GM23338 (cell line): ENCODE data around the gene S100A11. TPM values are rescaled to one million over a fixed set of nuclear protein-coding genes. Genes with fewer than 3 reads are reported as not detected.

Source experiments
- ATAC-seq: fragments of 200-7000 bp; cut with Tn5 transposase; 3 replicates; pipeline ENCODE4 v1.9.1; 2020
- DNase-seq: peaks from one replicate; pipeline ENCODE4 v3.0.0-alpha.2; 2015; ENCODE audit warnings: low spot score
- H2AFZ ChIP-seq: fragments of 200-600 bp; sonication (generic); 2 replicates; pipeline ENCODE4 v1.8.0; 2016; ENCODE audit warnings: antibody characterized with exemption, mild to moderate bottlenecking, moderate library complexity
- H3F3A ChIP-seq: fragments of 200-600 bp; sonication (generic); replicated peaks from 2 replicates; pipeline ENCODE4 v1.8.0; 2017; ENCODE audit warnings: antibody characterized with exemption, mixed run types, low read depth
- H3K27ac ChIP-seq: fragments of 200-600 bp; sonication (generic); 2 replicates; pipeline ENCODE4 v1.6.1; 2016; ENCODE audit warnings: low read depth
- H3K27me3 ChIP-seq: fragments of 200-600 bp; sonication (generic); 2 replicates; pipeline ENCODE4 v1.8.0; 2016; ENCODE audit warnings: mild to moderate bottlenecking, mixed run types, moderate library complexity; ENCODE audit not compliant: insufficient read depth
- H3K36me3 ChIP-seq: fragments of 200-600 bp; sonication (generic); 2 replicates; pipeline ENCODE4 v1.8.0; 2016; ENCODE audit warnings: mild to moderate bottlenecking; ENCODE audit not compliant: insufficient read depth
- H3K4me1 ChIP-seq: fragments of 200-600 bp; sonication (generic); 2 replicates; pipeline ENCODE4 v1.8.0; 2016; ENCODE audit warnings: mild to moderate bottlenecking, moderate library complexity; ENCODE audit not compliant: insufficient read depth
- H3K4me2 ChIP-seq: fragments of 200-600 bp; sonication (generic); 2 replicates; pipeline ENCODE4 v1.7.1; 2017; ENCODE audit warnings: mixed run types
- H3K4me3 ChIP-seq: fragments of 200-600 bp; sonication (generic); 2 replicates; pipeline ENCODE4 v1.6.1; 2016; ENCODE audit warnings: mixed run types
- H3K79me2 ChIP-seq: fragments of 200-600 bp; sonication (generic); replicated peaks from 2 replicates; pipeline ENCODE4 v1.8.0; 2017; ENCODE audit warnings: mild to moderate bottlenecking; ENCODE audit not compliant: insufficient read depth
- H3K9me2 ChIP-seq: fragments of 200-600 bp; sonication (generic); 2 replicates; pipeline ENCODE4 v1.8.0; 2017; ENCODE audit not compliant: insufficient read depth
- H4K20me1 ChIP-seq: fragments of 200-600 bp; sonication (generic); replicated peaks from 2 replicates; pipeline ENCODE4 v1.8.0; 2017; ENCODE audit warnings: mild to moderate bottlenecking; ENCODE audit not compliant: insufficient read depth
- H3K27ac Mint-ChIP-seq: 2 replicates; pipeline ENCODE4 v1.8.0; 2020; ENCODE audit warnings: inconsistent platforms, mild to moderate bottlenecking, moderate library complexity, mixed read lengths
- H3K27me3 Mint-ChIP-seq: 3 replicates; pipeline ENCODE4 v1.8.0; 2022; ENCODE audit warnings: low read depth, mild to moderate bottlenecking, moderate library complexity, mixed read lengths, inconsistent platforms; ENCODE audit not compliant: insufficient read depth, poor library complexity
- H3K36me3 Mint-ChIP-seq: 3 replicates; pipeline ENCODE4 v1.8.0; 2021; ENCODE audit warnings: low read depth, mild to moderate bottlenecking, inconsistent platforms, moderate library complexity, mixed read lengths
- H3K4me1 Mint-ChIP-seq: 3 replicates; pipeline ENCODE4 v1.8.0; 2020; ENCODE audit warnings: mild to moderate bottlenecking, inconsistent platforms, mixed read lengths
- H3K4me3 Mint-ChIP-seq: 3 replicates; pipeline ENCODE4 v1.8.0; 2021; ENCODE audit warnings: moderate library complexity, mild to moderate bottlenecking, inconsistent platforms, mixed read lengths
- H3K9me3 Mint-ChIP-seq: 3 replicates; pipeline ENCODE4 v1.8.0; 2020; ENCODE audit warnings: moderate library complexity, mild to moderate bottlenecking, inconsistent platforms, mixed read lengths
- EZH2 ChIP-seq: fragments of 200-600 bp; sonication (generic); IDR thresholded peaks from one replicate; pipeline ENCODE4 v1.8.0; 2017; ENCODE audit warnings: antibody characterized with exemption, mild to moderate bottlenecking, low read depth; ENCODE audit not compliant: unreplicated experiment
- JUNB ChIP-seq: IDR thresholded peaks from one replicate; pipeline ENCODE4 v1.6.1; 2016; ENCODE audit warnings: antibody characterized with exemption; ENCODE audit not compliant: unreplicated experiment
- POLR2AphosphoS5 ChIP-seq: IDR thresholded peaks from 2 replicates; pipeline ENCODE4 v1.6.1; 2016; ENCODE audit warnings: antibody characterized with exemption, low read depth
- ZNF114 ChIP-seq: fragments of 250-450 bp; sonication (Bioruptor Pico); IDR thresholded peaks from 2 replicates; pipeline ENCODE4 v1.5.0; 2020; ENCODE audit warnings: mild to moderate bottlenecking, moderate library complexity
- ZNF331 ChIP-seq: fragments of 250-450 bp; sonication (Bioruptor Pico); IDR thresholded peaks from 2 replicates; pipeline ENCODE4 v1.5.0; 2020; ENCODE audit warnings: low read depth, mild to moderate bottlenecking, moderate library complexity
- polyA plus RNA-seq: library from polyadenylated mRNA; unstranded; fragments of >200 nt; fragmentation: Nextera tagmentation; extraction: Ambion mirVana; gene quantifications from 2 replicates; pipeline ENCODE4 v1.2.1, GENCODE V29; 2016
- total RNA-seq: library from RNA; depleted of rRNA; stranded (reverse); fragments of >200 nt; shearing (Covaris generic); gene quantifications from 2 replicates; pipeline ENCODE4 v1.2.3, GENCODE V29; 2014
- TF ChIP-seq, protein P1 (sequence below): fragments of 250-450 bp; sonication (Bioruptor Pico); IDR thresholded peaks from 2 replicates; pipeline ENCODE4 v1.5.0; 2020; ENCODE audit warnings: mild to moderate bottlenecking, moderate library complexity
- TF ChIP-seq, protein P2 (sequence below): IDR thresholded peaks from 2 replicates; pipeline ENCODE4 v1.6.1; 2016; ENCODE audit warnings: antibody characterized with exemption

S100A11 gene
- total and polyA plus RNA-seq, 2 experiments from 2014 or later: 73.1 to 596 TPM

DNA sequence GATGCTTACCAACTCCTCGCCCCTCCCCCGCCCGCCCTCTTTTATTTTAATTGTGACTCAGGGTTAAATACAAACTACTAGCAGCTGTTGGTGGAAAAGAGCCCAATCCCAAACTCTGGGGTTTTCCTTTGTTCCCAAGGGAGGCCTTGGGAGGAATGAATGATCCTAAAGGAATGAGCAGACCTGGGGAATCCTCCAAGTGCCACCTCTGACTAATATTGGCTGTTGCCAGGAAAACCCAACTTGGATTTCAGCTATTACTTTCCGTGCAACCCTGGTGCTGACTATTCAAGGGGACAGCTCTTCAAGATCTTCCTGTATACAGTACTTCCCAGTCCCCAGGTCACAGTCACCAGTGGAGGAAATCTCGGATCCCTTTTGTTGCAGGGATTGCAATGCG is 41.8 kb downstream of the S100A11 start (continued):
- TF ChIP-seq, protein P1, sequence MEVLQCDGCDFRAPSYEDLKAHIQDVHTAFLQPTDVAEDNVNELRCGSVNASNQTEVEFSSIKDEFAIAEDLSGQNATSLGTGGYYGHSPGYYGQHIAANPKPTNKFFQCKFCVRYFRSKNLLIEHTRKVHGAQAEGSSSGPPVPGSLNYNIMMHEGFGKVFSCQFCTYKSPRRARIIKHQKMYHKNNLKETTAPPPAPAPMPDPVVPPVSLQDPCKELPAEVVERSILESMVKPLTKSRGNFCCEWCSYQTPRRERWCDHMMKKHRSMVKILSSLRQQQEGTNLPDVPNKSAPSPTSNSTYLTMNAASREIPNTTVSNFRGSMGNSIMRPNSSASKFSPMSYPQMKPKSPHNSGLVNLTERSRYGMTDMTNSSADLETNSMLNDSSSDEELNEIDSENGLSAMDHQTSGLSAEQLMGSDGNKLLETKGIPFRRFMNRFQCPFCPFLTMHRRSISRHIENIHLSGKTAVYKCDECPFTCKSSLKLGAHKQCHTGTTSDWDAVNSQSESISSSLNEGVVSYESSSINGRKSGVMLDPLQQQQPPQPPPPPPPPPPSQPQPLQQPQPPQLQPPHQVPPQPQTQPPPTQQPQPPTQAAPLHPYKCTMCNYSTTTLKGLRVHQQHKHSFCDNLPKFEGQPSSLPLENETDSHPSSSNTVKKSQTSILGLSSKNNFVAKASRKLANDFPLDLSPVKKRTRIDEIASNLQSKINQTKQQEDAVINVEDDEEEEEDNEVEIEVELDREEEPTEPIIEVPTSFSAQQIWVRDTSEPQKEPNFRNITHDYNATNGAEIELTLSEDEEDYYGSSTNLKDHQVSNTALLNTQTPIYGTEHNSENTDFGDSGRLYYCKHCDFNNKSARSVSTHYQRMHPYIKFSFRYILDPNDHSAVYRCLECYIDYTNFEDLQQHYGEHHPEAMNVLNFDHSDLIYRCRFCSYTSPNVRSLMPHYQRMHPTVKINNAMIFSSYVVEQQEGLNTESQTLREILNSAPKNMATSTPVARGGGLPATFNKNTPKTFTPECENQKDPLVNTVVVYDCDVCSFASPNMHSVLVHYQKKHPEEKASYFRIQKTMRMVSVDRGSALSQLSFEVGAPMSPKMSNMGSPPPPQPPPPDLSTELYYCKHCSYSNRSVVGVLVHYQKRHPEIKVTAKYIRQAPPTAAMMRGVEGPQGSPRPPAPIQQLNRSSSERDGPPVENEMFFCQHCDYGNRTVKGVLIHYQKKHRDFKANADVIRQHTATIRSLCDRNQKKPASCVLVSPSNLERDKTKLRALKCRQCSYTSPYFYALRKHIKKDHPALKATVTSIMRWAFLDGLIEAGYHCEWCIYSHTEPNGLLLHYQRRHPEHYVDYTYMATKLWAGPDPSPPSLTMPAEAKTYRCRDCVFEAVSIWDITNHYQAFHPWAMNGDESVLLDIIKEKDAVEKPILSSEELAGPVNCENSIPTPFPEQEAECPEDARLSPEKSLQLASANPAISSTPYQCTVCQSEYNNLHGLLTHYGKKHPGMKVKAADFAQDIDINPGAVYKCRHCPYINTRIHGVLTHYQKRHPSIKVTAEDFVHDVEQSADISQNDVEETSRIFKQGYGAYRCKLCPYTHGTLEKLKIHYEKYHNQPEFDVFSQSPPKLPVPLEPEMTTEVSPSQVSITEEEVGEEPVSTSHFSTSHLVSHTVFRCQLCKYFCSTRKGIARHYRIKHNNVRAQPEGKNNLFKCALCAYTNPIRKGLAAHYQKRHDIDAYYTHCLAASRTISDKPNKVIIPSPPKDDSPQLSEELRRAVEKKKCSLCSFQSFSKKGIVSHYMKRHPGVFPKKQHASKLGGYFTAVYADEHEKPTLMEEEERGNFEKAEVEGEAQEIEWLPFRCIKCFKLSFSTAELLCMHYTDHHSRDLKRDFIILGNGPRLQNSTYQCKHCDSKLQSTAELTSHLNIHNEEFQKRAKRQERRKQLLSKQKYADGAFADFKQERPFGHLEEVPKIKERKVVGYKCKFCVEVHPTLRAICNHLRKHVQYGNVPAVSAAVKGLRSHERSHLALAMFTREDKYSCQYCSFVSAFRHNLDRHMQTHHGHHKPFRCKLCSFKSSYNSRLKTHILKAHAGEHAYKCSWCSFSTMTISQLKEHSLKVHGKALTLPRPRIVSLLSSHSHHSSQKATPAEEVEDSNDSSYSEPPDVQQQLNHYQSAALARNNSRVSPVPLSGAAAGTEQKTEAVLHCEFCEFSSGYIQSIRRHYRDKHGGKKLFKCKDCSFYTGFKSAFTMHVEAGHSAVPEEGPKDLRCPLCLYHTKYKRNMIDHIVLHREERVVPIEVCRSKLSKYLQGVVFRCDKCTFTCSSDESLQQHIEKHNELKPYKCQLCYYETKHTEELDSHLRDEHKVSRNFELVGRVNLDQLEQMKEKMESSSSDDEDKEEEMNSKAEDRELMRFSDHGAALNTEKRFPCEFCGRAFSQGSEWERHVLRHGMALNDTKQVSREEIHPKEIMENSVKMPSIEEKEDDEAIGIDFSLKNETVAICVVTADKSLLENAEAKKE (CRISPR knock-in tag): no peak
- TF ChIP-seq JUNB: no peak
- no peak for TF ChIP-seq ZNF331
- TF ChIP-seq POLR2AphosphoS5: no peak
- TF ChIP-seq ZNF114 (CRISPR knock-in tag): no peak

DNA sequence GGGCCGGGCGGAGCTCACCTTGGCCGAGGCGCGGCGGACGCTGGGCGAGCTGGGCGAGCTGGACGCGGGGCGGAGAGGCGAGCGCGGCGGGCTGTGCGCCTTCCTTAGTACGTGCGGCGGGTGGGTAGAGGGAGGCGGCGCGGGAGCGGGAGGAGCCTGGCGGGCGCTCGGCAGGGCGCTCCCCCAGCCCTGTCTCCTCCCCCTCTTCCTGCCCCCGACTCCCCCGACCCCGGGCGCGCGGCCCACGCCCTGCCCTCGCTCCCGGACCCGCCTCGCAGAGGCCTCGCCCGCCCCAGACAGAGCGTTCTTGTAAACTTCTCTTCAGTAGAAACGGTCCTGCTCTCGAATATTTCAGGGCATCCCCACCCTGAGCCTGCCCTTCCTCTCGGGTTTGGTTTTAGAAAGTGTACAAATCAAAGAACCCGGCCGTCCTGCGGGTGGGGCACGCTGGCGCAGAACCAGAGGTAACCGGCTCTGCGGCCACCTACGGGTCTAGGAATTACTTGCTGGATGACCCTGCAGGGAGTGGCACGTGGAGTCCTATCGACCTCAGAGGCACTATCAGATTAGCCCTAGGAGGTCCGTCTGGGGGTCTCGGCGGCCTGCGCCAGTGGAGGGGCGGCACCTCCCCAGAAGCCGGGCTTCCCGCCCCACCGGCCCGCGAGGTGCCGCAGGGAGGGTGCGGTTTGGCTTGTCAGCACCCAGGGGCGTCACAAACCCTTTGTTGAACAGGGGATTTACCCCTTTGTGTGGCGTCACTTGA is 42.9 kb downstream of the S100A11 start, which contains the start of gene S100A10:
S100A10 (minus strand) TSS at position 126 of the 763 bp plus-strand sequence. CDS start 7,629 bp downstream, outside the sequence.
- Histone ChIP-seq H2AFZ (peak within 1 kb of the TSS; percentile 97), H3K9me2 (no peaks in the 10 kb centered on the region), H3K4me3 (peak within 1 kb of the TSS; percentile 92), H4K20me1 (0 out of 2 replicates have a peak, but pooled peaks cover 4% of the 10 kb centered on the region), H3K36me3 (no peaks in the 10 kb centered on the region), H3F3A (peaks cover 3% of the 10 kb centered on the region; the same call in 1 of the 2 replicates), H3K4me1 (peaks cover 32% of the 10 kb centered on the region), H3K79me2 (peaks cover 32% of the 10 kb centered on the region), H3K4me2 (peak within 1 kb of the TSS; percentile 95), H3K27me3 (peaks cover 16% of the 10 kb centered on the region), H3K27ac (peak within 1 kb of the TSS; percentile 55)
- Mint-ChIP-seq H3K36me3 (no peaks in the 10 kb centered on the region), H3K27me3 (peaks cover 24% of the 10 kb centered on the region), H3K27ac (no peak within 1 kb of the TSS), H3K9me3 (no peaks in the 10 kb centered on the region), H3K4me3 (peak within 1 kb of the TSS; percentile 88), H3K4me1 (peaks cover 31% of the 10 kb centered on the region)
- ATAC-seq (peak; percentile 70), DNase-seq (peak; percentile 74)
- TF ChIP-seq, protein P2, sequence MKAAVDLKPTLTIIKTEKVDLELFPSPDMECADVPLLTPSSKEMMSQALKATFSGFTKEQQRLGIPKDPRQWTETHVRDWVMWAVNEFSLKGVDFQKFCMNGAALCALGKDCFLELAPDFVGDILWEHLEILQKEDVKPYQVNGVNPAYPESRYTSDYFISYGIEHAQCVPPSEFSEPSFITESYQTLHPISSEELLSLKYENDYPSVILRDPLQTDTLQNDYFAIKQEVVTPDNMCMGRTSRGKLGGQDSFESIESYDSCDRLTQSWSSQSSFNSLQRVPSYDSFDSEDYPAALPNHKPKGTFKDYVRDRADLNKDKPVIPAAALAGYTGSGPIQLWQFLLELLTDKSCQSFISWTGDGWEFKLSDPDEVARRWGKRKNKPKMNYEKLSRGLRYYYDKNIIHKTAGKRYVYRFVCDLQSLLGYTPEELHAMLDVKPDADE: no peak
- TF ChIP-seq POLR2AphosphoS5: peak; percentile 32; the same call in 1 of the 2 replicates
- TF ChIP-seq EZH2: peak; percentile 23
